T follicular helper cell (primary cell): ENCODE data around the gene SLC38A8.

Source experiments
- DNase-seq: peaks from one replicate; pipeline ENCODE4 v3.0.0-alpha.2; 2020; ENCODE audit warnings: low read depth
- total RNA-seq, 2 experiments: gene quantifications; one replicate each; lab custom pipeline; 2026; lab: John Stamatoyannopoulos, UW

SLC38A8 gene
- 0.04 to 0.24 reads per million in 2 experiments for total RNA-seq

DNA sequence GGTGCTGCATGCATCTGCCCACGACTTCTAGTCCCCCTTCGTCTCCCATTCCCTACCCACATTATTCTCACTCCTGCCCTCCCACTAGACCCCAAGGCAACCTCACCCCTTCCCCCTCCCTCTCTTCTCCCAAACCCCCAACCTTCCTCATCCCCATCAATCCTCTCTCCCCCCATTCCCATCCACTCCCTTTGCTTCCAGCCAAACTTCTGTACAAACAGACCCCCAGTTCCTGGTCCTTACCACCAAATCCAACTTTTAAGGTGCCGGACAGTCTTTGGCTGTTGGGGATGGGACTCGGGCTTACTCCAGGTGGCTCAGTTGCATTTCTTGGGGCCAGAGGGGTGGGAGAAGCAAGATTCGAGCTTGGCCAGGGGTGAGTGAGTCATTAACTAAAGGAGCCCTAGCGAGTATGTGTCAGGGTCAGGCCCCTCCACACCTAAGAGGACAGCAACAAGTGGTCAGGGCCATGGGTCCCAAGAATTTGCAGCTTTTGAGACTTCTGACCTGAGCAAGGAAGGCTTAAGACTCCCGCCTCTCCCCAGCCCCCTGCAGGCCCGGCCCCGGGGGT lies at the start of gene SLC38A8:
TSS of gene SLC38A8 (minus strand) at position 488 of the 571 bp plus-strand sequence. CDS start 638 bp downstream, outside the sequence.
- DNase-seq: no peak

DNA sequence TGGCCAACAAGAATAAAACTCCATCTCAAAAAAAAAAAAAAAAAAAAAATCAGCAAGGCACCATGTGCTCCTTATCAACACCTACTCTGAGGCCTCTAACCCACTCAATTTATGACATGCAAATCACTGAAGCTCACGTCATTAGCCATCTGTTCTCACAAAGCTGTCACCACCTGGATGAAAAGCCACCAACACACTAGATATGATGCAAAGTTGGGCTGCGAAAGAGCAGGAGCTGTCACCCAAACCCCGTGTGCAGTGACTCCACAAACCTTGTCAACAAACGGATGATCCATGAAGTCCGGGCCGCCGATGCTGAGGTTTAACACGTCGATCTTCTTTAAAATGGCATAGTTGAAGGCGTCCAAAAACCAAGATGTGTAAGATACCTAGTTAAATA lies 48.9 kb upstream of the SLC38A8 start:
- no peak for DNase-seq

DNA sequence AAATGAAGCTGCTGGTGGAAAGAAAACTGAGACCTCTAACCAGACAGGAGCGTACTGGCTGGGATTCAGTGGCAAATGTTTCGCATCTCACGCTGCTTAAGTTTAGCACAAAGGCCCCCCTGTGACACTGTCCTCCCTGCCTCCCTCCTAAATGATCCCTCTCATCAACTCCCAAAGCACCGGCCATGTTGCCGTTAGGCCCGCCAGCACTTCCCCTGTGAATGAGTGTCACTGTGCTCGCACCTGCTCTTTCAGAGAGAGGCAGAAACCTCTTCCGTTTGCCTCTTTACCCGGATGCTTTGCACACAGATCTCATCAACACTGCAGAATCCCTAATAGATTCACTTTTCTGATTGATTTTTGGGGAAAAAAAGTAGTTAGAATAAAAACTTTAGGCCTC lies 47.6 kb upstream of the SLC38A8 start:
- no peak for DNase-seq

DNA sequence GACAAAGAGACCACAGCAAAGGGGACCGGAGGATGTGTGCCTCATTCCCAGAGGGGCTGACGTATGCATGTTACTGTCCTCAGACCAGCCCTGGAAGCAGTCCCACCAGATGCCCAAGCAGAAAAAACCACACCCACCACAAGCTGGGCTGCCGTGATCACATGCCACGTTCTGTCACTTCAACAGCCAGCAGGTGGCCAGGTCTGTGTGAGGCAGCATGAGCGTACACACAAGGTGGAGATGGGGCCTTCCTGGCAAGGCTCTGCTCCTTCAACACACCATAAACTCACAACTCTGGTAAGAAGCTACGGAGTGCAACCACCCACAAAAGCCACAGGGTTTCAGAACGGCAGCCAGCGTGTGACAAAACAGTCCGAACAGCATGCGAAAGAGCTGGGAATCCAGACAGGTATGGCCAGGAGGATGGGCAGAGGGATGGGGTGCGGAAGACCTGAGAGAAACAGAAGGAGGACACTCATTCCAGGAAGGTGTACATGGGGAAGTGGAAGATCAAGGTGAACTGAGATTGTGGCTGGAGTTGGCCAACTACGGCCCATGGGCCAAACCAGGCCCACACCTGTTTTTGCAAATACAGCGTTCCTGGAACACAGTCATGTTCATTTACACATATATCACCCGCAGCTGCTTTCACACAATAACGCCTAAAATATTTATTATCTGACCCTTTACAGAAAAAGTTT lies 46.2 kb upstream of the SLC38A8 start:
- DNase-seq: peak; percentile 19

DNA sequence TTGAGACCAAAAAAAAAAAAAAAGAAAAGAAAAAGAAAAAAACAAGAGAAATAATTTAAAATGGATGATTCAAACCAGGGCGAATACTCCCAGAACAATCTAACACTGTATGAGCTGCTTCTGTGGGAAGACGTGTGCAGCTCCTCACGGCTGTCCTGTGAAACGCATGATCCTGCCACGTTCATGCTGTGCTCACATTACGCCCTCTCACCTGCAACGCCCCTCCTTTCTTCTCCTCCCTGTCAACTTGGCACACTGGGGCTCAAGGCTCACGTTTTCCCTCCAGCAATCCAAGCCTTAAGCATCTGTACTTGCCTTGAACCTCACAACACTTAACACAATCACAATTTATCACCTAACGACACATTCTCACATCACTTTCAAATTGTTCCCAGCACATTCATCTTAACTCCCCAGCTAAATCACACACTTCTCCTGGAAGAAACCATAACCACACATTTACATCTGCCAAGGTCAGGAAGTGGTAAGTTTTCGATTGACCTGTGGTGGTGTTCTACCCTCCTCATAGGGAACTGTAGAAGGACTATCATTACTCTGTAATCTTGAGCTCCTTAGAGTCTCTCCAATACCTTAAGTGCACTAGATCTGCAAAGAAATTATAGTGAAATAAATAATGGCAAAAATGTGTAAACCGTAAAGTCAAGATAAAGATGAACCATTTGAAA lies 45.0 kb upstream of the SLC38A8 start:
- DNase-seq: no peak

DNA sequence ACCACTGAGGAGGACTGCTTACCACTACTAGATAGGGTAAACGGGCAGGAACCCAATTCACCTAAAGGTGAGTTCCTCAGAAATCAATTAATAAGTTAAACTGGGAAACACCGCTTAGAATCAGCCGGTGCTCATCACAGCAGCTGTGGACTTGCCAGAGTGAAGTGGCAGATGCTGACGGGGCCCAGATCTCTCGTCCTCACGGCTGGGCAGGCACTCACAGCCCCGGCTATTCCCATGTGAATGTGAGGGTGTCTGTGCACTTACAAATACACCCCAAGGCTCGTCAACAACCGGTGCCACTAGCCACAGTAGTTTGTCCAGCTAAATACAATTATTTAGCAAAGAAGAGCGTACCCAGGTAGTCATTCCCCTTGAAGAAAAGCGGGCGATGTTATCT lies 44.4 kb upstream of the SLC38A8 start:
- no peak for DNase-seq

DNA sequence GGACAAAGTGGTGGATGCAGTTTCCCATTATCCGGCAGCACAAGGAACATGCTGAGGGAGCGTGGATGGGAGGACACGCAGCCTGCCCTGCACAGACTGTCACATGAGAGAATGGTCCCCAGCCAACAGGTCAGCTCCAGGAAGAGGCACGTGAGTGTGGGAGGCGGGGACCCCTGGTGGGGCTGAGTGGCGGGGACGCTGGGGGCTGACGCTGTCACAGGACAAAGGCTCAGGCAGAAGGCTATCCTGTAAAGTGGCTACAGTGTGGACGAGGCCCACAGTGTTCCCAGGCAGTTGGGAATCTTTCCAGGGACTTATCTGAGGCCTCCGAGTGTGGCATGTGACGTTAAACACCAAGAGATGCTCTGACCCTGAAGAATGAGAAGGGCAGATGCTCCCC lies 43.7 kb upstream of the SLC38A8 start:
- no peak for DNase-seq

DNA sequence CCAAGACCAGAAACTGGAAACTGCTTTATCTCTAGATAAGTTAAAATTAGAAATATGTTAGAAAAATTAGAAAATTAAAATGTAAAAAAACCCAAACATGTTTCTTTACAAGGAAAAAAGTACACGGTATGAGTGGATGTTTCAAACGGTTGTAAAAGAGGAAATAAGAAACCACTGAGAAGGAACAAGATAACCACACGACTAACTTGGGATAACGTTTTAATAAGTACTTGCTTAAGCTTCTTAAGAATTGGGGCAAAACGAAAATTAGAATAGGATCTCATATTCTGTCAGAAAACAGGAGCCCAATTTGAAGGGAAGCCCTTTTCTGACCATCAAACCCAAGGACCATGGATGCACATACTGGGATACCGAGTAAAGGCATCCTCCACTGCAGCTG lies 43.2 kb upstream of the SLC38A8 start:
- DNase-seq: no peak

DNA sequence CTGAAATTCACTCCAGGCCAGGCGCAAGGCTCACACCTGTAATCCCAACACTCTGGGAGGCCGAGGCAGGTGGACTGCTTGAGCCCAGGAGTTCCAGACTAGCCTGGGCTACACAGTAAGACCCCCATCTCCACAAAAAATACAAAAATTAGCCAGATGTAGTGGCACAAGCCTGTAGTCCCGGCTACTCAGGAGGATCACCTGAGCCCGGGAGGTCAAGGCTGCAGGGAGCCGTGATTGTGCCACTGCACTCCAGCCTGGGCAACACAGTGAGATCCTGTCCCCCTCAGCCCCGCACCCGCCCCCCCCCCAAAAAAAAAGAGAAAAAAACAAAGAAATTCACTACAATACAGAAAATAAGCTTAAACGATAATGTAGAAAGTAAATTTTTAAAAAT lies 42.7 kb upstream of the SLC38A8 start:
- no peak for DNase-seq

DNA sequence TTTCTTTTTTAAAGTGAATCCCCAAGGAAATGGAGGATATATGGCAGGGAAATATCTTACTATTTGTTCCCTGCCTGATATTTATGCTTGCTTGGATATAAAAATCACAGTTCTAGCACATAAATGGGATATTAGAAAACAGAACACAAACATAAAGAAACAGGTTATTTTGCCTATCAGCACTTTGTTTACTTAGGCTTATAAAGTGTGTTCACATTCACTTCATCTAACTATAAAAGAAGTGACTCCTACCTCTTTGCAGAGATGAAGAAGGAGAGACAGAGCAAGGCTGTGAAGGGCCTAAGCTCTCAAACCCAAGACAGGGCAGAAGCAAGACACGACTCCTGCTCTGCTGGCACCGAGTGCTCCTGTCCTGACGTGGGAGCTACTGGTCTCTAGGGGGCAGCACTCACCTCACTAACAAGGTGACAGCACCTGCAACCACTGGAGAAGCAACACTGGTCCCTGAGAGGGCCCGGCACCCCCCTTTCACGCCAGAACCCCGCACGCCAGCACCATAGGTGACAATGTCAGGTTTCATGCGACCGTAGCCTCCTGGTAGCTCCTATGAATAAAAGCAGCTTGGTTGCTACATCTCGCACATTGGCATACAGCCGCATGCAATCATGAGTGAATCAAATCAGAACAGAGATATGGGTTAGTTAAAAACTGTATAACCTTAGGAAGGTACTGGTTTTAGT lies 42.1 kb upstream of the SLC38A8 start:
- DNase-seq: peak; percentile 56

DNA sequence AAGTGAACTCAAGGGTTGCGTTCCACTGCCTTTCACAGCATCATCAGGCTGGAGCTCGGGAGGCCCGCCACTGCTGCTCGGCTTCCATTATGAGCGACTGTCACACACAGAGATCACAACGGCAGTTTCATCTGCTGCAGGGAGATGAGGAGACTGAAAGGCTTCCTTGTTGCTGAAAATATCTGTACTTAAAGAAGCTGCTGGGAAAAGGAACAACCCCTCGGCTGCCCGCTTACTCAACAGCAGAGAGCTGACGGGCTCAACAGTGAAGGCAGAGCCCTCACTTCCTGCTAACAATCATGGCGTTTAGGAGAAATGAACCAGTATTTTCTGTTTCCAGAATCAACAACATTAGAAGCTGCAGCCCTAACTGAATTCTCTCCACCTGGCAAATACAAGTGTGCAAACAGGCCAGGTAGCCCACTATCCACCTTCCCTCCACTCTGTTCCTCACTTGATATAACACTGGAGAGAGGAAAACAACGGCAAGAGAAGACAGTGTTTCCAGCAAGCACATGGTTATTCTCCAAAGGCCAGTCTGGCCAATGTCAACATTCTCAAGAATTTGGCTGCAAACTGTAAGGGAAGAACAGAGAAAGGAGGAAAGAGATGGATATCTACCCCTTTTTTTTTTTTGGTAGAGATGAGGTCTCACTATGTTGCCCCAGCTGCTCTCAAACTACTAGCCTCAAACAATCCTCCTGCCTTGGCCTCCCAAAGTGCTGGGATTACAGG lies 40.4 kb upstream of the SLC38A8 start:
- no peak for DNase-seq

DNA sequence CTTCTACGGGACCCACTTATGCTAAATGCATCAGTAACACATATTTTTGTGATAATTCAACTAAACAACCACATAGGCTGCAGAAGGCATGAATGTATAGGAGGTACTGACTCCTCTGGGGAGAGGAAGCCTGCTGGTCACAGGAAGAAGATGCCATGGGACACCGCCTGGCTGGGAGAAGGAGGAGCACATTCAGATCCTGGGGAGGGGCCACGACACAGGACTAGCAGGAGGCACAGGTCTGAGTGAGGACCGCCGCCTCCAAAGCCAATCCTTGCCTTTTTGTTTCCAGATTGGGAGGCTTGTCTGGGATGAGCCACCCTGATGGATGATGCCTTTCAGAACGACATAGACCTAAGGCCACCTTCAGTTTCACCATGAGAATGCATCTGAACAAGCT lies 39.5 kb upstream of the SLC38A8 start:
- no peak for DNase-seq

DNA sequence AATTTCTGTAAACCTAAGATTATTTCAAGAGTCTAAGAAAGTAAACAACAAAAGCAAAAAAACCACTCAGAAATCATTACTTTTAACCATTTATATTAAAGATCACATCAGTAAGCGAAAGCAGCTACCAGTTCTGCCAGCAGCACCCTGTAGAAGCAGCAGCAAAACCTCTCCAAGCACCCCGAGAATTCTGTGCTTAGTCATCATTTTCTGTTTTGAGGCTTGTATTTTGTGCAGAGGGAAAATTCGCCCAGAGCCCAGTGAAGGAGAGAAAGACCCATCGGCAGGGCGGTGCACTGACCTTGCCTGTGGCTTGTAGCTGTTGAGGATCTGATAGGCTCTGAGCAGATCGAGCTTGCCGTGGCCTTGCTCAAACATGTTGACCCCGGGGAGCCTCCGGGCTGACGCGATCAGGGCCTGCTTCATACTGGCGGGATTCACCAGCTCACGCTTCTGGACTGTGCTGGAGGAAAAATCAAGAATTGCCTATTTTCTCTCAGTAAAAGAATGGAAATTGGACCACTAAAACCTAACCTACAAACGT lies 38.9 kb upstream of the SLC38A8 start:
- no peak for DNase-seq

DNA sequence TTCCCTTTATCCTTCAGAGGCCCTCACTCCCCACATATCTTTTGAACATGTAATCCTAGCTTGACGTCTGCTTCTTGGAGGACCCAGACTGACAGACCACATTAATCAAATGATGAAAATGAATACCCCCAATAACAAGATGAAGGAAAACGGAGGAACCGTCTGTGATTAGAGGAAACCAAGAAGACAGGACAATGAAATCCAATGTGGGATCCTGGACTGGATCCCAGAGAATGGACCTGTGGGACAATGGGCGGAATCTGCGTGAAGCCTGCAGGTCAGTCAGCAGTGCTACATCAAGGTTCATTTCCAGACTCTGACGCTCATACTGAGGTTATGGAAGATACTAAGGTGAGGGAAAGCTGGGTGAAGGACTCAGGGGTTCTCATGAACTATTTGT lies 38.2 kb upstream of the SLC38A8 start:
- no peak for DNase-seq

DNA sequence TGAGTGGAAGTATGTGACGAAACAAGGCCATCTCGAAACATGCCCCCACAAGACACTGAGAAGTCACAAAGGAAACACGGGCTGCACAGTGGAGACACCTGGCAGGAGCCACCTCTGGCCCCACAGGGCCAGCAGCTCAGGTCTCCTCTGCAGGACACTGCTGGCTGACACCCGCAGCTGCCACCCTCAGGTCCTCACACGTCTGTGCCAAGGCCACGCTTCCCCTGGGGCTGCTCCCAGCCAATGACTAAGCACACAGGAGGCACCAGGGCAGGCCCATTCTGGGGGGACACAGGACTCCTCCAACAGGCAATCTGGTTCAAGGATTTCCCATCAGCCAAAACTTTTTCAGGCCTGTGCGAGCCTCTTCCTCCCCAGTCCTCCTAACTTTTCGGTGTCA lies 37.8 kb upstream of the SLC38A8 start:
- DNase-seq: no peak

DNA sequence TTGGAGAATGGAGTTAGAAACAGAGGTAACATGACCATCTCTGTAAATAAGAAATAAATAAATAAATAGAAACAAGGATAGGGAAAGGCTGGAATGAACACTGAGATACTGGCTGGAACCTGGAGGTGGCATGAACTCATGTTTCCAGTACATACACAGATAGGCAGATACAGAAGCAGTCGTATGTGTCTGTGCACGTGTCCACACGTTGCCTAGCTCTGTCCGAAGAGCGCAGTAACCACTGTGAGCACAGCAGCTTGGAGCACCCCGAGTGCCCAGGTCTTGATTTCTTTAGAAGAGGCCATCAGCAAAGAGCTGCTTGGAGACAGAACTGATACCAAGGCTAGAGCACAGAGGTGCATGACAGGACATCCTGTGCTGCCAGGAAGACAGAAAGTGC lies 37.1 kb upstream of the SLC38A8 start:
- no peak for DNase-seq

DNA sequence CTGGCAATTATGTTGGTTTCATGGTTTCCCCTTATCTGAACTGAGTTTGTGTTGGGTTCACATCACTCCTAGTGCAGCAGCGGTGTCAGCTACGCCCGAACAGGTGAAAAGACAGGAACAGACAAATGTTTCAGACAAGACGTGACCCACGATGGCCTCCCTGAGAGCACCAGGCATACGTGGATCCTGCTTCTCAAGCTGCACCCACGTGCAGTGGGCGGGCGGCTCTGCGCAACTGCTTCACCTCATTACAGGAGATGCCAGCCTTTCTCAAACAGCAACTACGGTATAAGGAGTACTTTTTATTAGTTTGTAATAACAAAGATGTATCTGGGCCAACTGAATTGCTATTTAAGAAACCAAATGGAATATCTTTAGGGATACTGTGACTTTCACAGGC lies 32.8 kb upstream of the SLC38A8 start:
- DNase-seq: no peak

DNA sequence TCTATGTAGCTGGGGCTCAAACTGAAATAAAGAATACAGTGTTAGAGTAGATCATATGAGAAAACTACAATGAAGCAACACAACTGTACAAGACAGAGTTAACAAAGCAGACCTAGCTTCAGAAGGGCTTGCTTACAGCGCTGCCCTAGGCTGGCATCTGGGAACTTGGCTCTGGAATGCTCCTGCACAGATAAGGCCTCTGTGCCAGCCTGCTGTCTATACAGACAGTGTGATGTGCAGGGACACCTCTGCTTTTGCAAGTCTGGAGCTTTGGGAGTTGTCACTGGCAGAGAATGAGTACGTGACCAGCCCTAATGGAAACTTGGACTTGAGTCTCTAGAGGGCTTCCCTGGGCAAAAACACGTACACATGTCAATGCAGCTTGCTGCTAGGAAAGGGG lies 32.1 kb upstream of the SLC38A8 start:
- no peak for DNase-seq

DNA sequence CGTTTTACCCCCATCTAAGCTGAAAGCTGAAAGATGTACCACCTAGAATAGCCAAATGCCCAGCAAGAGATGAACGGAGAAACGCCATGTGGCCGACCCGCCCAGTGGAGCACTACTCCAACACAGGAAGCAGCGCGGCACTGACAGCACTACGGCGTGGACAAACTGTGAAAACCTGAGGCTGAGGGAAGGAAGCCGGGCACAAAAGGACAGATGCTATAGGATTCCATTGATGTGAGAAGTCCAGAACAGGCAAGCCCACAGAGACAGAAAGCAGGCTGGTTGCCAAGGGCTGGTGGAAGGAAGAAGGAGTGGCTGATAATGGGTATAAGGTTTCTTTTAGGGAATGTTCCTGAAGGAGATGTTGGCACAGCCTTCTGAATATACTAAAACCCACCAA lies 29.4 kb upstream of the SLC38A8 start:
- DNase-seq: no peak

DNA sequence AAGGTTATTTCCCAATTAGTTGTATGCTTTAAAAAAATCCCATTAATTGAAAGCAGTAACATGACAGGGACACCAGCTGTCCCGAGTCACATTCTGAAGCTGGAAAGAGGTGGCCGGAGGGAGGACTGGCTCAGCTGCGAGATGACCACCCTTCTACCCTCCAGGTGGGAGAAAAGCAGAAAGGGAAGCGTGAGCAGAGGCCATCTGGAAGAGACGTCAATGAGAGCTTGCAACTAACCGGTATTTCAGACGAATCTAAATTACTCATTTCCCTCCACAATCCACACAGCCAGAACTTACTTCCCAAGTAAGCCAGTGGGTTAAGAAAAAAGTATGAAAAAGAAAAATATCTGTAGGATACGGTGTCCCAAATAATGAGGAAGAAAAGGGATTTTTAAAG lies 28.5 kb upstream of the SLC38A8 start:
- DNase-seq: no peak

DNA sequence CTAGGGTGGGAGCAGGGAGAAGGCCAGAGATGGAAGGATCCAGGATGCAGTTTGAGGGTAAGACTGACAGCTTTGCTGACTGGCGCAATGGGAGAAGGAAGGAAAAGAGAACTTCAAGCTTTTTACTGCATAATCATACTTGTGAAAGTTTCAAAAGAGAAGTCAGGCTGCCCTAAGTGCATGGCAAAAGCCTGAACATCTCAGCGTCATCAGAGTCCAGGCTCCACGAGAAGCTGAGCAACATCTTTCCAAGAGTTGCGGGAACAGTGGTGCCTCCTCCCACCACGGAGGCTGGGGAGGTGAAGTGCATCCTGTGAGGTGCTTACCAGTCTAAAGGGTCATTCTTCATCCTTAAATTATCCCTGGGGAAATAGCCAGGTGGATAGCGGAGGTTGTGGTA lies 26.9 kb upstream of the SLC38A8 start:
- no peak for DNase-seq
